ENCODE measurements around the gene ADORA2A. TPM values are rescaled to one million over a fixed set of nuclear protein-coding genes. Genes with fewer than 3 reads are reported as not detected.
A peak's percentile ranks its signal among the peaks of the same experiment; 100 is the strongest.

Gene ADORA2A
- total and polyA plus RNA-seq, 2 of the 13 experiments (the other 11 are each of a cell fraction or from before 2014, with no cell fraction given): 3.3 to 5.0 TPM

DNA sequence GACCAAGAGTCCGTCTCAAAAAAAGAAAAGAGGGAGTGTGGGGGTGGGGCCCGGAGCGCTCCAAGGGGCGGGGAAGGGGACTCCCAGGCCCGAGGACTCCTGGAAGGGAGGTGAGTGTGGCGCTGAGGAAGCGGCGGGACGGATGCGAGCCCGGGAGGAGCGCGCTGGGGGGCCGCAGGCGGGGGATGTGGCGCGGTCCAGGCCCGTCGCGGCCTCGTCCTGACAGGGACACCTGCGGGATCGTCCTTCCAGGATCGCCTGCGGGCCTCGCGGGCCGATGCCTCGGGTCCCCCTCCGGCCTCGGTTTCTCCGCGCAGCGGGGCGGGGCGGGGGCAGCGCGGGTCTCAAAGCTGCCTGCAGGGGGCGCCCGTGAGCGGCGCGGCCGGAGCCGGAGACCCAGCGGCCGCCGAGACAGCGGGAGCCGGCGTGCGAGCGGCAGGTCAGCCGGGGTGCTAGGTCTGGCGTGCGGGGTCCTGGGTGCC lies 3.8 kb upstream of the ADORA2A start (continued):
- no peak for TF ChIP-seq ZKSCAN5 (CRISPR knock-in tag; IDR thresholded peaks at IDR 0.05)
- no peak for TF ChIP-seq NR2F1 (CRISPR knock-in tag; IDR thresholded peaks at IDR 0.05)
- no peak for TF ChIP-seq ZNF607 (CRISPR knock-in tag; IDR thresholded peaks at IDR 0.05; ENCODE audit: borderline replicate concordance)
- no peak for TF ChIP-seq ZNF280D (CRISPR knock-in tag; IDR thresholded peaks at IDR 0.05)
- TF ChIP-seq RERE (CRISPR knock-in tag; IDR thresholded peaks at IDR 0.05; ENCODE audit: low read depth): no peak
- TF ChIP-seq, protein P1, sequence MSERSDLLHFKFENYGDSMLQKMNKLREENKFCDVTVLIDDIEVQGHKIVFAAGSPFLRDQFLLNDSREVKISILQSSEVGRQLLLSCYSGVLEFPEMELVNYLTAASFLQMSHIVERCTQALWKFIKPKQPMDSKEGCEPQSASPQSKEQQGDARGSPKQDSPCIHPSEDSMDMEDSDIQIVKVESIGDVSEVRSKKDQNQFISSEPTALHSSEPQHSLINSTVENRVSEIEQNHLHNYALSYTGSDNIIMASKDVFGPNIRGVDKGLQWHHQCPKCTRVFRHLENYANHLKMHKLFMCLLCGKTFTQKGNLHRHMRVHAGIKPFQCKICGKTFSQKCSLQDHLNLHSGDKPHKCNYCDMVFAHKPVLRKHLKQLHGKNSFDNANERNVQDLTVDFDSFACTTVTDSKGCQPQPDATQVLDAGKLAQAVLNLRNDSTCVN (CRISPR knock-in tag; IDR thresholded peaks at IDR 0.05; ENCODE audit: borderline replicate concordance): no peak
- TF ChIP-seq SKIL (CRISPR knock-in tag; IDR thresholded peaks at IDR 0.05; ENCODE audit: borderline replicate concordance): no peak
- 0 out of 2 replicates have a peak, but pooled peaks have one; percentile 29 for TF ChIP-seq ZSCAN21 (CRISPR knock-in tag; IDR thresholded peaks at IDR 0.05; ENCODE audit: borderline replicate concordance)
- TF ChIP-seq, protein P2, sequence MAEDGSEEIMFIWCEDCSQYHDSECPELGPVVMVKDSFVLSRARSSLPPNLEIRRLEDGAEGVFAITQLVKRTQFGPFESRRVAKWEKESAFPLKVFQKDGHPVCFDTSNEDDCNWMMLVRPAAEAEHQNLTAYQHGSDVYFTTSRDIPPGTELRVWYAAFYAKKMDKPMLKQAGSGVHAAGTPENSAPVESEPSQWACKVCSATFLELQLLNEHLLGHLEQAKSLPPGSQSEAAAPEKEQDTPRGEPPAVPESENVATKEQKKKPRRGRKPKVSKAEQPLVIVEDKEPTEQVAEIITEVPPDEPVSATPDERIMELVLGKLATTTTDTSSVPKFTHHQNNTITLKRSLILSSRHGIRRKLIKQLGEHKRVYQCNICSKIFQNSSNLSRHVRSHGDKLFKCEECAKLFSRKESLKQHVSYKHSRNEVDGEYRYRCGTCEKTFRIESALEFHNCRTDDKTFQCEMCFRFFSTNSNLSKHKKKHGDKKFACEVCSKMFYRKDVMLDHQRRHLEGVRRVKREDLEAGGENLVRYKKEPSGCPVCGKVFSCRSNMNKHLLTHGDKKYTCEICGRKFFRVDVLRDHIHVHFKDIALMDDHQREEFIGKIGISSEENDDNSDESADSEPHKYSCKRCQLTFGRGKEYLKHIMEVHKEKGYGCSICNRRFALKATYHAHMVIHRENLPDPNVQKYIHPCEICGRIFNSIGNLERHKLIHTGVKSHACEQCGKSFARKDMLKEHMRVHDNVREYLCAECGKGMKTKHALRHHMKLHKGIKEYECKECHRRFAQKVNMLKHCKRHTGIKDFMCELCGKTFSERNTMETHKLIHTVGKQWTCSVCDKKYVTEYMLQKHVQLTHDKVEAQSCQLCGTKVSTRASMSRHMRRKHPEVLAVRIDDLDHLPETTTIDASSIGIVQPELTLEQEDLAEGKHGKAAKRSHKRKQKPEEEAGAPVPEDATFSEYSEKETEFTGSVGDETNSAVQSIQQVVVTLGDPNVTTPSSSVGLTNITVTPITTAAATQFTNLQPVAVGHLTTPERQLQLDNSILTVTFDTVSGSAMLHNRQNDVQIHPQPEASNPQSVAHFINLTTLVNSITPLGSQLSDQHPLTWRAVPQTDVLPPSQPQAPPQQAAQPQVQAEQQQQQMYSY (CRISPR knock-in tag; IDR thresholded peaks at IDR 0.05): no peak
- TF ChIP-seq SIX1 (CRISPR knock-in tag; IDR thresholded peaks at IDR 0.05; ENCODE audit: borderline replicate concordance): no peak
- no peak for TF ChIP-seq ZNF331 (CRISPR knock-in tag; IDR thresholded peaks at IDR 0.05)
- TF ChIP-seq YY1 (IDR thresholded peaks at IDR 0.05; ENCODE audit: insufficient read depth, insufficient replicate concordance, low read depth, low read length): peak; percentile 49

Measured in HepG2 (cell line).